Endothelial cell of umbilical vein (primary cell): Measurements from ENCODE around the gene SHKBP1. TPM values are rescaled to one million over a fixed set of nuclear protein-coding genes. Genes with fewer than 3 reads are reported as not detected.

ENCODE experiments used
- BruUV-seq: library from RNA; stranded (reverse); fragments of 400-500 nt; replicated peaks from 2 replicates; lab custom pipeline; 2021; lab: Mats Ljungman, UMichigan
- CTCF ChIA-PET: fragments of 300-600, 350-600 bp; sonication (Branson Sonifier 250); formaldehyde crosslinking; loops from one replicate; lab custom pipeline; 2021; ENCODE audit warnings: antibody characterized with exemption, inconsistent platforms; lab: Charles Lee
- POLR2A ChIA-PET: fragments of 300-600, 350-600 bp; sonication (Branson Sonifier 250); formaldehyde crosslinking; loops from one replicate; lab custom pipeline; 2021; ENCODE audit warnings: antibody characterized with exemption, inconsistent platforms; lab: Charles Lee
- DNase-seq: peaks from one replicate; pipeline ENCODE4 v3.0.0-alpha.2; 2011; ENCODE audit warnings: low read depth, low spot score
- FAIRE-seq: peaks from 2 replicates; lab custom pipeline; 2011; peaks lifted over from hg19 to GRCh38; lab: Jason Lieb, UNC
- H2AFZ ChIP-seq: 2 replicates; pipeline ENCODE4 v1.6.0; 2012; ENCODE audit warnings: low read depth, low read length, control low read depth, inconsistent platforms
- H3K27ac ChIP-seq: 2 replicates; pipeline ENCODE4 v1.5.1; 2011; ENCODE audit warnings: low read depth, mild to moderate bottlenecking, control low read depth, low read length, moderate library complexity; ENCODE audit not compliant: insufficient read depth
- H3K27me3 ChIP-seq, 2 experiments: 2 replicates each; pipeline versions ENCODE4 v1.6.0 to v1.6.1; 2011; ENCODE audit warnings: low read length in 2 of 2, mixed read lengths in 1 of 2; ENCODE audit not compliant: control insufficient read depth in 2 of 2, insufficient read depth in 2 of 2
- H3K36me3 ChIP-seq, 2 experiments: 2 replicates in 1 of 2; 3 replicates in 1 of 2; pipeline ENCODE4 v1.5.1; 2011; ENCODE audit warnings: low read length in 2 of 2, mild to moderate bottlenecking in 1 of 2, moderate library complexity in 1 of 2; ENCODE audit not compliant: control insufficient read depth in 2 of 2, insufficient read depth in 2 of 2; ENCODE audit errors: extremely low read depth in 1 of 2
- H3K4me1 ChIP-seq: 3 replicates; pipeline ENCODE4 v1.5.1; 2011; ENCODE audit warnings: mild to moderate bottlenecking, low read length; ENCODE audit not compliant: control insufficient read depth, insufficient read depth; ENCODE audit errors: extremely low read depth
- H3K4me2 ChIP-seq: 2 replicates; pipeline ENCODE4 v1.6.1; 2011; ENCODE audit warnings: low read length, control low read depth, mixed read lengths; ENCODE audit not compliant: insufficient read depth
- H3K4me3 ChIP-seq, 3 experiments: fragments of 200-600 bp in 1 of 3; sonication (generic), shearing (Covaris generic) in 1 of 3; replicated peaks in 1 of 3; 2 replicates each; pipeline ENCODE4 v1.5.1; 2011 to 2016; ENCODE audit warnings: control low read depth in 3 of 3, low read length in 3 of 3, mild to moderate bottlenecking in 2 of 3, inconsistent platforms in 1 of 3, low read depth in 1 of 3, moderate library complexity in 1 of 3; ENCODE audit not compliant: insufficient read depth in 1 of 3
- H3K79me2 ChIP-seq: 2 replicates; pipeline ENCODE4 v1.6.0; 2012; ENCODE audit warnings: low read length, inconsistent platforms; ENCODE audit not compliant: control insufficient read depth, insufficient read depth
- H3K9ac ChIP-seq: replicated peaks from 2 replicates; pipeline ENCODE3; 2011; ENCODE audit warnings: low read length, control low read depth; ENCODE audit not compliant: insufficient read depth; ENCODE audit errors: extremely low read depth
- H3K9me1 ChIP-seq: replicated peaks from 3 replicates; pipeline ENCODE4 v1.6.0; 2011; ENCODE audit warnings: mild to moderate bottlenecking, low read length; ENCODE audit not compliant: control insufficient read depth, insufficient read depth; ENCODE audit errors: extremely low read depth
- H3K9me3 ChIP-seq: replicated peaks from 2 replicates; pipeline ENCODE4 v1.5.1; 2012; ENCODE audit warnings: low read length, inconsistent platforms; ENCODE audit not compliant: control insufficient read depth, insufficient read depth
- H4K20me1 ChIP-seq: replicated peaks from 2 replicates; pipeline ENCODE3; 2011; ENCODE audit warnings: mild to moderate bottlenecking, low read length; ENCODE audit not compliant: control insufficient read depth, insufficient read depth; ENCODE audit errors: extremely low read depth
- EZH2 ChIP-seq: IDR thresholded peaks from 2 replicates; pipeline ENCODE4 v1.6.1; 2012; ENCODE audit warnings: borderline replicate concordance, low read depth, mild to moderate bottlenecking, moderate library complexity, low read length, inconsistent platforms; ENCODE audit not compliant: severe bottlenecking
- FOS ChIP-seq: IDR thresholded peaks from 2 replicates; pipeline ENCODE4 v1.6.1; 2011; ENCODE audit warnings: mild to moderate bottlenecking, low read length, moderate library complexity, borderline replicate concordance; ENCODE audit not compliant: insufficient read depth
- GATA2 ChIP-seq: IDR thresholded peaks from 2 replicates; pipeline ENCODE4 v1.7.0; 2011; ENCODE audit warnings: low read depth, mild to moderate bottlenecking, moderate library complexity, mixed read lengths, low read length; ENCODE audit not compliant: insufficient read length, insufficient read depth
- JUN ChIP-seq: IDR thresholded peaks from 2 replicates; pipeline ENCODE4 v1.6.1; 2011; ENCODE audit warnings: borderline replicate concordance, low read depth; ENCODE audit not compliant: insufficient read length, insufficient read depth
- MYC ChIP-seq: IDR thresholded peaks from one replicate; pipeline ENCODE4 v1.6.1; 2011; ENCODE audit warnings: mild to moderate bottlenecking, low read depth, low read length
- POLR2A ChIP-seq: IDR thresholded peaks from 2 replicates; pipeline ENCODE4 v1.6.1; 2012; ENCODE audit warnings: low read depth, mild to moderate bottlenecking, control low read depth, low read length
- POLR2AphosphoS5 ChIP-seq: IDR thresholded peaks from 2 replicates; pipeline ENCODE4 v1.6.1; 2012; ENCODE audit warnings: low read depth, mild to moderate bottlenecking, control low read depth, low read length, moderate library complexity; ENCODE audit not compliant: insufficient read depth
- dilution Hi-C: fragments of 300-500 bp; cut with MboI; formaldehyde crosslinking; loops from one replicate; pipeline ENCODE4 v1.15.0; 2019; ENCODE audit warnings: low sequenced_read_pairs; ENCODE audit not compliant: extremely low pct_ligation_motif_present
- intact Hi-C: fragments of 100-400 bp; cut with micrococcal nuclease; formaldehyde crosslinking; loops from one replicate; pipeline ENCODE4 v1.10.0; 2022
- polyA plus RNA-seq, 4 experiments: library from polyadenylated mRNA; depleted of rRNA in 3 of 4; stranded (reverse) in 3 of 4; unstranded in 1 of 4; fragments of >200 nt; gene quantifications; 2 replicates each; pipeline versions ENCODE4 v1.2.1 to v1.2.3, GENCODE V29; 2011 to 2012; ENCODE audit warnings: missing spikeins in 1 of 4
- total RNA-seq: library from RNA; stranded (reverse); gene quantifications from 2 replicates; pipeline ENCODE4 v1.2.3, GENCODE V29; 2021
- TF ChIP-seq, protein P1 (sequence below), 2 donors: IDR thresholded peaks; 1 replicate in 1 of 2; 2 replicates in 1 of 2; pipeline ENCODE4 v1.5.1; 2011; ENCODE audit warnings: low read length in 2 of 2, mild to moderate bottlenecking in 2 of 2, moderate library complexity in 2 of 2, control low read depth in 1 of 2, inconsistent platforms in 1 of 2, low read depth in 1 of 2; ENCODE audit not compliant: insufficient read depth in 1 of 2; ENCODE audit errors: extremely low read depth in 1 of 2
- TF ChIP-seq, protein P2 (sequence below): IDR thresholded peaks from 2 replicates; pipeline ENCODE4 v1.6.1; 2011; ENCODE audit not compliant: insufficient read depth, insufficient read length

Gene SHKBP1
- total and polyA plus RNA-seq, 2 donors (not counting 3 experiments of a cell fraction or from before 2014, with no cell fraction given), result 106 to 113 TPM

DNA sequence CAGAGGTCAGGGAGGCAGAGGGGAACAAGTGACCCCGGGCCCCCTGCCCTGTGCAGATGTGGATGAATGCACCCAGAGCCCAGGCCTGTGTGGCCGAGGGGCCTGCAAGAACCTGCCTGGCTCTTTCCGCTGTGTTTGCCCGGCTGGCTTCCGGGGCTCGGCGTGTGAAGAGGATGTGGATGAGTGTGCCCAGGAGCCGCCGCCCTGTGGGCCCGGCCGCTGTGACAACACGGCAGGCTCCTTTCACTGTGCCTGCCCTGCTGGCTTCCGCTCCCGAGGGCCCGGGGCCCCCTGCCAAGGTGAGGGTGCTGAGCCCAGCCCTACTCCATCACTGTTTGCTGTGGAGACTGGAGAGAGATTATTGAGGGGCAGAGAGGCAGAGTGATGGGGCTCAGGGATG, 34.4 kb downstream of the SHKBP1 start:
- H3K27me3 ChIP-seq, result no peaks in the 10 kb centered on the region
- H3K27ac ChIP-seq, result no peak overlapping the region
- no peaks in the 10 kb centered on the region for H3K79me2 ChIP-seq
- H3K4me1 ChIP-seq, result peaks cover 24% of the 10 kb centered on the region
- H3K9ac ChIP-seq, result no peak overlapping the region
- POLR2A ChIA-PET, result no interaction called here
- no peak overlapping the region for H2AFZ ChIP-seq
- DNase-seq (no peak), FAIRE-seq (no peak)
- H3K4me2 ChIP-seq, result no peak overlapping the region
- dilution Hi-C loops (no loop called here), intact Hi-C loops (no loop called here)
- TF ChIP-seq, protein P1, sequence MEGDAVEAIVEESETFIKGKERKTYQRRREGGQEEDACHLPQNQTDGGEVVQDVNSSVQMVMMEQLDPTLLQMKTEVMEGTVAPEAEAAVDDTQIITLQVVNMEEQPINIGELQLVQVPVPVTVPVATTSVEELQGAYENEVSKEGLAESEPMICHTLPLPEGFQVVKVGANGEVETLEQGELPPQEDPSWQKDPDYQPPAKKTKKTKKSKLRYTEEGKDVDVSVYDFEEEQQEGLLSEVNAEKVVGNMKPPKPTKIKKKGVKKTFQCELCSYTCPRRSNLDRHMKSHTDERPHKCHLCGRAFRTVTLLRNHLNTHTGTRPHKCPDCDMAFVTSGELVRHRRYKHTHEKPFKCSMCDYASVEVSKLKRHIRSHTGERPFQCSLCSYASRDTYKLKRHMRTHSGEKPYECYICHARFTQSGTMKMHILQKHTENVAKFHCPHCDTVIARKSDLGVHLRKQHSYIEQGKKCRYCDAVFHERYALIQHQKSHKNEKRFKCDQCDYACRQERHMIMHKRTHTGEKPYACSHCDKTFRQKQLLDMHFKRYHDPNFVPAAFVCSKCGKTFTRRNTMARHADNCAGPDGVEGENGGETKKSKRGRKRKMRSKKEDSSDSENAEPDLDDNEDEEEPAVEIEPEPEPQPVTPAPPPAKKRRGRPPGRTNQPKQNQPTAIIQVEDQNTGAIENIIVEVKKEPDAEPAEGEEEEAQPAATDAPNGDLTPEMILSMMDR (IDR thresholded peaks at IDR 0.05; ENCODE audit: extremely low read depth in 1 of 2, insufficient read depth in 1 of 2, low read depth in 1 of 2, low read length in 2 of 2), result no peak
- TF ChIP-seq FOS (no peak), GATA2 (no peak), POLR2AphosphoS5 (no peak), JUN (no peak), EZH2 (no peak), MYC (no peak), POLR2A (no peak)
- TF ChIP-seq, protein P2, sequence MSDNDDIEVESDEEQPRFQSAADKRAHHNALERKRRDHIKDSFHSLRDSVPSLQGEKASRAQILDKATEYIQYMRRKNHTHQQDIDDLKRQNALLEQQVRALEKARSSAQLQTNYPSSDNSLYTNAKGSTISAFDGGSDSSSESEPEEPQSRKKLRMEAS, result no peak
- H3K9me3 ChIP-seq, result no peaks in the 10 kb centered on the region
- no peak overlapping the region for H3K4me3 ChIP-seq
- no TSS peak for BruUV-seq
- no peaks in the 10 kb centered on the region for H3K36me3 ChIP-seq
- H4K20me1 ChIP-seq, result no peaks in the 10 kb centered on the region
- no peaks in the 10 kb centered on the region for H3K9me1 ChIP-seq
- CTCF ChIA-PET, result interaction anchor here (0.7 to 2.2 kb wide), 2 partner anchors 9 to 23 kb away, joined by 4 to 10 read pairs; no protein-coding TSS in a partner anchor
